WTC11 (cell line): ENCODE results near the gene ACSL5. TPM values are rescaled to one million over a fixed set of nuclear protein-coding genes. Genes with fewer than 3 reads are reported as not detected.

Experiments used
- ATAC-seq: fragments of 200-7000 bp; cut with Tn5 transposase; 2 replicates; pipeline ENCODE4 v1.10.0; 2021; ENCODE audit warnings: mild to moderate bottlenecking, moderate library complexity
- CTCF ChIA-PET: fragments of 300-600 bp; sonication (Branson Sonifier 250); formaldehyde crosslinking; loops from one replicate; lab custom pipeline; 2021; ENCODE audit warnings: antibody characterized with exemption; lab: Charles Lee
- POLR2A ChIA-PET: fragments of 350-600 bp; sonication (Branson Sonifier 250); formaldehyde crosslinking; loops from one replicate; lab custom pipeline; 2021; ENCODE audit warnings: antibody characterized with exemption; lab: Charles Lee
- DNase-seq: peaks from one replicate; pipeline ENCODE4 v3.0.0; 2021; ENCODE audit warnings: low spot score
- H3K27ac Mint-ChIP-seq: 2 replicates; pipeline ENCODE4 v1.8.0; 2021; ENCODE audit warnings: mixed read lengths
- H3K27me3 Mint-ChIP-seq: 2 replicates; pipeline ENCODE4 v1.8.0; 2021; ENCODE audit warnings: low read depth, mild to moderate bottlenecking, moderate library complexity, mixed read lengths
- H3K36me3 Mint-ChIP-seq: 2 replicates; pipeline ENCODE4 v1.8.0; 2021; ENCODE audit warnings: mixed read lengths
- H3K4me1 Mint-ChIP-seq: 2 replicates; pipeline ENCODE4 v1.8.0; 2022; ENCODE audit warnings: mixed read lengths
- H3K4me3 Mint-ChIP-seq: 2 replicates; pipeline ENCODE4 v1.8.0; 2021; ENCODE audit warnings: mild to moderate bottlenecking, moderate library complexity, mixed read lengths
- H3K9me3 Mint-ChIP-seq: 2 replicates; pipeline ENCODE4 v1.8.0; 2021; ENCODE audit warnings: mixed read lengths
- AR ChIP-seq: fragments of 250-450 bp; sonication (Bioruptor Pico); IDR thresholded peaks from 2 replicates; pipeline ENCODE4 v1.9.0; 2021; ENCODE audit warnings: mild to moderate bottlenecking
- ATF3 ChIP-seq: sonication (generic); formaldehyde crosslinking; conservative IDR thresholded peaks from 2 replicates; pipeline ENCODE4 v1.8.1; 2022; ENCODE audit warnings: mild to moderate bottlenecking, missing genetic modification reagents
- CBFB ChIP-seq: sonication (generic); formaldehyde crosslinking; IDR thresholded peaks from 2 replicates; pipeline ENCODE4 v1.8.1; 2022; ENCODE audit warnings: mild to moderate bottlenecking, low read depth, missing genetic modification reagents
- CREB1 ChIP-seq: sonication (generic); formaldehyde crosslinking; IDR thresholded peaks from 2 replicates; pipeline ENCODE4 v1.8.0; 2023; ENCODE audit warnings: mild to moderate bottlenecking, missing genetic modification reagents
- CTCF ChIP-seq: fragments of 200-600 bp; IDR thresholded peaks from 2 replicates; pipeline ENCODE4 v1.8.0; 2022; ENCODE audit warnings: antibody characterized with exemption
- E2F5 ChIP-seq: sonication (generic); formaldehyde crosslinking; IDR thresholded peaks from 2 replicates; pipeline ENCODE4 v1.8.1; 2022; ENCODE audit warnings: mild to moderate bottlenecking, moderate library complexity, missing genetic modification reagents
- ELF4 ChIP-seq: sonication (generic); formaldehyde crosslinking; IDR thresholded peaks from 2 replicates; pipeline ENCODE4 v1.8.1; 2022; ENCODE audit warnings: low read depth, mild to moderate bottlenecking, moderate library complexity, missing genetic modification reagents
- ERG ChIP-seq: fragments of 250-450 bp; sonication (Bioruptor Pico); IDR thresholded peaks from 2 replicates; pipeline ENCODE4 v1.8.0; 2021; ENCODE audit warnings: mild to moderate bottlenecking
- ESRRA ChIP-seq: sonication (generic); formaldehyde crosslinking; IDR thresholded peaks from 2 replicates; pipeline ENCODE4 v1.8.1; 2022; ENCODE audit warnings: mild to moderate bottlenecking, missing genetic modification reagents, borderline replicate concordance
- FOXJ3 ChIP-seq: sonication (generic); formaldehyde crosslinking; IDR thresholded peaks from 2 replicates; pipeline ENCODE4 v1.9.0; 2021; ENCODE audit warnings: missing genetic modification reagents, mild to moderate bottlenecking, borderline replicate concordance
- GRHL2 ChIP-seq: fragments of 250-450 bp; sonication (Bioruptor Pico); IDR thresholded peaks from 2 replicates; pipeline ENCODE4 v1.8.0; 2022; ENCODE audit warnings: mild to moderate bottlenecking, moderate library complexity; ENCODE audit not compliant: insufficient replicate concordance, severe bottlenecking
- IRF1 ChIP-seq: sonication (generic); formaldehyde crosslinking; IDR thresholded peaks from 2 replicates; pipeline ENCODE4 v1.8.0; 2023; ENCODE audit warnings: missing genetic modification reagents
- JUN ChIP-seq: sonication (generic); formaldehyde crosslinking; IDR thresholded peaks from 2 replicates; pipeline ENCODE4 v1.8.0; 2023; ENCODE audit warnings: mild to moderate bottlenecking, missing genetic modification reagents
- KAT7 ChIP-seq: sonication (generic); formaldehyde crosslinking; IDR thresholded peaks from 2 replicates; pipeline ENCODE4 v1.8.1; 2023; ENCODE audit warnings: missing genetic modification reagents, mild to moderate bottlenecking, borderline replicate concordance
- MAX ChIP-seq: sonication (generic); formaldehyde crosslinking; IDR thresholded peaks from 2 replicates; pipeline ENCODE4 v1.8.0; 2022; ENCODE audit warnings: mild to moderate bottlenecking, missing genetic modification reagents
- PRRX2 ChIP-seq: fragments of 250-450 bp; sonication (Bioruptor Pico); IDR thresholded peaks from 2 replicates; pipeline ENCODE4 v1.8.0; 2021; ENCODE audit warnings: mild to moderate bottlenecking
- SMAD4 ChIP-seq: sonication (generic); formaldehyde crosslinking; IDR thresholded peaks from 2 replicates; pipeline ENCODE4 v1.8.0; 2022; ENCODE audit warnings: mild to moderate bottlenecking, missing genetic modification reagents
- ZNF219 ChIP-seq: sonication (generic); formaldehyde crosslinking; IDR thresholded peaks from 2 replicates; pipeline ENCODE4 v1.8.0; 2023; ENCODE audit warnings: missing genetic modification reagents, mild to moderate bottlenecking, borderline replicate concordance
- ZNF281 ChIP-seq: sonication (generic); formaldehyde crosslinking; IDR thresholded peaks from 2 replicates; pipeline ENCODE4 v1.8.0; 2023; ENCODE audit warnings: mild to moderate bottlenecking, missing genetic modification reagents
- ZNF317 ChIP-seq: sonication (generic); formaldehyde crosslinking; IDR thresholded peaks from 2 replicates; pipeline ENCODE4 v1.8.1; 2023; ENCODE audit warnings: low read depth, mild to moderate bottlenecking, moderate library complexity, missing genetic modification reagents, borderline replicate concordance
- ZNF396 ChIP-seq: fragments of 250-450 bp; sonication (Bioruptor Pico); IDR thresholded peaks from 2 replicates; pipeline ENCODE4 v1.8.0; 2021; ENCODE audit warnings: mild to moderate bottlenecking, moderate library complexity, borderline replicate concordance
- total RNA-seq: library from RNA; stranded (reverse); gene quantifications from 3 replicates; pipeline ENCODE4 v1.2.3, GENCODE V29; 2021

The ACSL5 gene
- total RNA-seq, 1 experiment from 2014 or later = 0.22 TPM

GRCh38 chr10:112359606-112360307 is 14.2 kb upstream of the ACSL5 start:
- TF ChIP-seq CREB1 (CRISPR knock-in tag) (no peak), PRRX2 (CRISPR knock-in tag) (no peak), ZNF219 (CRISPR knock-in tag) (no peak), JUN (CRISPR knock-in tag) (no peak), ZNF396 (CRISPR knock-in tag) (no peak), ATF3 (CRISPR knock-in tag) (no peak), KAT7 (CRISPR knock-in tag) (no peak), E2F5 (CRISPR knock-in tag) (no peak), IRF1 (CRISPR knock-in tag) (no peak)
- Mint-ChIP-seq H3K9me3 (no peaks in the 10 kb centered on the region), H3K36me3 (no peaks in the 10 kb centered on the region), H3K27ac (no peak overlapping the region), H3K4me3 (no peak overlapping the region), H3K27me3 (peaks cover 6% of the 10 kb centered on the region), H3K4me1 (peaks cover 5% of the 10 kb centered on the region; the same call in 1 of the 2 replicates)
- DNase-seq = no peak
- CTCF ChIA-PET = interaction anchor here (0.7 kb wide), 1 partner anchor 75 kb away, joined by 3 read pairs; no protein-coding TSS in a partner anchor
- no peak for ATAC-seq
- POLR2A ChIA-PET = no interaction called here

- DNase-seq (no peak), ATAC-seq (no peak; the same call in 1 of the 2 replicates)
- H3K36me3 Mint-ChIP-seq = no peaks in the 10 kb centered on the region
- ChIA-PET CTCF (interaction anchor here (0.7 kb wide), 1 partner anchor 74 kb away, joined by 3 read pairs; no protein-coding TSS in a partner anchor), POLR2A (no interaction called here)
- no peaks in the 10 kb centered on the region for H3K9me3 Mint-ChIP-seq
- peaks cover 6% of the 10 kb centered on the region for H3K27me3 Mint-ChIP-seq
- peaks cover 5% of the 10 kb centered on the region; the same call in 1 of the 2 replicates for H3K4me1 Mint-ChIP-seq
- no peak overlapping the region for H3K4me3 Mint-ChIP-seq
- H3K27ac Mint-ChIP-seq = no peak overlapping the region
- TF ChIP-seq FOXJ3 (CRISPR knock-in tag) (no peak), ELF4 (no peak), CTCF (no peak), SMAD4 (CRISPR knock-in tag) (no peak), ESRRA (CRISPR knock-in tag) (no peak), ERG (CRISPR knock-in tag) (no peak), ZNF317 (CRISPR knock-in tag) (no peak), MAX (CRISPR knock-in tag) (no peak), CBFB (no peak), GRHL2 (CRISPR knock-in tag) (no peak), ZNF281 (no peak), AR (CRISPR knock-in tag) (no peak)
Observed at GRCh38 chr10:112360308-112361270, 13.3 kb upstream of the ACSL5 start.
